ENCODE results near the gene FAM180B.

- TF ChIP-seq CTCF (IDR thresholded peaks at IDR 0.05) = no peak
- TF ChIP-seq POLR2AphosphoS5 (IDR thresholded peaks at IDR 0.05) = no peak
- no peak for TF ChIP-seq POLR2A (IDR thresholded peaks at IDR 0.05)
- TF ChIP-seq EP300 (IDR thresholded peaks at IDR 0.05) = no peak
These were observed 39.8 kb downstream of the FAM180B start for GRCh38 chr11:47626234-47626633.
